HepG2 (cell line): ENCODE measurements around the gene DRG1. TPM values are rescaled to one million over a fixed set of nuclear protein-coding genes. Genes with fewer than 3 reads are reported as not detected.

Experiments
- KDM5B ChIP-seq: sonication (generic); formaldehyde crosslinking; IDR thresholded peaks from 2 replicates; pipeline ENCODE4 v1.4.0; 2020; ENCODE audit warnings: missing genetic modification reagents, mild to moderate bottlenecking, borderline replicate concordance
- ZBTB7A ChIP-seq: sonication (generic); formaldehyde crosslinking; IDR thresholded peaks from 2 replicates; pipeline ENCODE4 v1.8.0; 2022; ENCODE audit warnings: mild to moderate bottlenecking, missing genetic modification reagents
- ZNF142 ChIP-seq: sonication (generic); formaldehyde crosslinking; IDR thresholded peaks from 2 replicates; pipeline ENCODE4 v1.4.0; 2020; ENCODE audit warnings: missing genetic modification reagents
- ZNF407 ChIP-seq: sonication (generic); formaldehyde crosslinking; IDR thresholded peaks from one replicate; pipeline ENCODE4 v1.5.1; 2020; ENCODE audit warnings: mild to moderate bottlenecking, missing genetic modification reagents; ENCODE audit errors: not compliant biosample characterization
- ZNF547 ChIP-seq: sonication (generic); formaldehyde crosslinking; IDR thresholded peaks from 2 replicates; pipeline ENCODE4 v1.5.1; 2020; ENCODE audit warnings: mild to moderate bottlenecking, missing genetic modification reagents
- polyA plus RNA-seq, 8 experiments: library from polyadenylated mRNA; depleted of rRNA in 3 of 8; stranded (reverse) in 7 of 8; unstranded in 1 of 8; fragments of >200 nt; fragmentation: Illumina TruSeq in 4 of 8; extraction: Trizol in 4 of 8; gene quantifications; 2 replicates each; pipeline versions ENCODE4 v1.2.1 to v1.2.3, GENCODE V29; 2011 to 2016; ENCODE audit warnings: low read depth in 4 of 8, missing spikeins in 1 of 8, mixed read lengths in 1 of 8; ENCODE audit not compliant: insufficient read depth in 1 of 8
- total RNA-seq, 5 experiments: library from RNA; depleted of rRNA; stranded (reverse); fragments of >200 nt; fragmentation: Illumina TruSeq; extraction: Trizol; gene quantifications; 2 replicates each; pipeline ENCODE4 v1.2.3, GENCODE V29; 2016; ENCODE audit warnings: low read depth in 1 of 5
- TF ChIP-seq, protein P1 (sequence below): sonication (generic); formaldehyde crosslinking; conservative IDR thresholded peaks from 2 replicates; pipeline ENCODE4 v1.4.0; 2020; ENCODE audit warnings: mild to moderate bottlenecking, missing genetic modification reagents, moderate library complexity
- TF ChIP-seq, protein P2 (sequence below): sonication (generic); formaldehyde crosslinking; conservative IDR thresholded peaks from 2 replicates; pipeline ENCODE4 v1.8.0; 2022; ENCODE audit warnings: mild to moderate bottlenecking, moderate library complexity, missing genetic modification reagents

DRG1 gene
- total and polyA plus RNA-seq, 2 of the 13 experiments (the other 11 are each of a cell fraction or from before 2014, with no cell fraction given) = 59.0 to 94.8 TPM

GRCh38 chr22:31425331-31426050 is 26.1 kb downstream of the DRG1 start (continued):
- no peak for TF ChIP-seq ZNF142 (CRISPR knock-in tag)
- TF ChIP-seq, protein P1, sequence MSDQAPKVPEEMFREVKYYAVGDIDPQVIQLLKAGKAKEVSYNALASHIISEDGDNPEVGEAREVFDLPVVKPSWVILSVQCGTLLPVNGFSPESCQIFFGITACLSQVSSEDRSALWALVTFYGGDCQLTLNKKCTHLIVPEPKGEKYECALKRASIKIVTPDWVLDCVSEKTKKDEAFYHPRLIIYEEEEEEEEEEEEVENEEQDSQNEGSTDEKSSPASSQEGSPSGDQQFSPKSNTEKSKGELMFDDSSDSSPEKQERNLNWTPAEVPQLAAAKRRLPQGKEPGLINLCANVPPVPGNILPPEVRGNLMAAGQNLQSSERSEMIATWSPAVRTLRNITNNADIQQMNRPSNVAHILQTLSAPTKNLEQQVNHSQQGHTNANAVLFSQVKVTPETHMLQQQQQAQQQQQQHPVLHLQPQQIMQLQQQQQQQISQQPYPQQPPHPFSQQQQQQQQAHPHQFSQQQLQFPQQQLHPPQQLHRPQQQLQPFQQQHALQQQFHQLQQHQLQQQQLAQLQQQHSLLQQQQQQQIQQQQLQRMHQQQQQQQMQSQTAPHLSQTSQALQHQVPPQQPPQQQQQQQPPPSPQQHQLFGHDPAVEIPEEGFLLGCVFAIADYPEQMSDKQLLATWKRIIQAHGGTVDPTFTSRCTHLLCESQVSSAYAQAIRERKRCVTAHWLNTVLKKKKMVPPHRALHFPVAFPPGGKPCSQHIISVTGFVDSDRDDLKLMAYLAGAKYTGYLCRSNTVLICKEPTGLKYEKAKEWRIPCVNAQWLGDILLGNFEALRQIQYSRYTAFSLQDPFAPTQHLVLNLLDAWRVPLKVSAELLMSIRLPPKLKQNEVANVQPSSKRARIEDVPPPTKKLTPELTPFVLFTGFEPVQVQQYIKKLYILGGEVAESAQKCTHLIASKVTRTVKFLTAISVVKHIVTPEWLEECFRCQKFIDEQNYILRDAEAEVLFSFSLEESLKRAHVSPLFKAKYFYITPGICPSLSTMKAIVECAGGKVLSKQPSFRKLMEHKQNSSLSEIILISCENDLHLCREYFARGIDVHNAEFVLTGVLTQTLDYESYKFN (CRISPR knock-in tag) = no peak
- TF ChIP-seq ZNF547 = no peak
- TF ChIP-seq ZBTB7A (CRISPR knock-in tag) = no peak
- no peak for TF ChIP-seq KDM5B (CRISPR knock-in tag)
- no peak for TF ChIP-seq ZNF407 (CRISPR knock-in tag)
- TF ChIP-seq, protein P2, sequence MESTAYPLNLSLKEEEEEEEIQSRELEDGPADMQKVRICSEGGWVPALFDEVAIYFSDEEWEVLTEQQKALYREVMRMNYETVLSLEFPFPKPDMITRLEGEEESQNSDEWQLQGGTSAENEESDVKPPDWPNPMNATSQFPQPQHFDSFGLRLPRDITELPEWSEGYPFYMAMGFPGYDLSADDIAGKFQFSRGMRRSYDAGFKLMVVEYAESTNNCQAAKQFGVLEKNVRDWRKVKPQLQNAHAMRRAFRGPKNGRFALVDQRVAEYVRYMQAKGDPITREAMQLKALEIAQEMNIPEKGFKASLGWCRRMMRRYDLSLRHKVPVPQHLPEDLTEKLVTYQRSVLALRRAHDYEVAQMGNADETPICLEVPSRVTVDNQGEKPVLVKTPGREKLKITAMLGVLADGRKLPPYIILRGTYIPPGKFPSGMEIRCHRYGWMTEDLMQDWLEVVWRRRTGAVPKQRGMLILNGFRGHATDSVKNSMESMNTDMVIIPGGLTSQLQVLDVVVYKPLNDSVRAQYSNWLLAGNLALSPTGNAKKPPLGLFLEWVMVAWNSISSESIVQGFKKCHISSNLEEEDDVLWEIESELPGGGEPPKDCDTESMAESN (CRISPR knock-in tag) = no peak
